Activated T-cell treated with anti-CD3 and anti-CD28 coated beads for 48 hours (primary cell): Measurements from ENCODE around the gene MORN3.

ENCODE experiments used
- DNase-seq: peaks from one replicate; pipeline ENCODE4 v3.0.0-alpha.2; 2020; ENCODE audit warnings: low read depth

Gene MORN3

DNA sequence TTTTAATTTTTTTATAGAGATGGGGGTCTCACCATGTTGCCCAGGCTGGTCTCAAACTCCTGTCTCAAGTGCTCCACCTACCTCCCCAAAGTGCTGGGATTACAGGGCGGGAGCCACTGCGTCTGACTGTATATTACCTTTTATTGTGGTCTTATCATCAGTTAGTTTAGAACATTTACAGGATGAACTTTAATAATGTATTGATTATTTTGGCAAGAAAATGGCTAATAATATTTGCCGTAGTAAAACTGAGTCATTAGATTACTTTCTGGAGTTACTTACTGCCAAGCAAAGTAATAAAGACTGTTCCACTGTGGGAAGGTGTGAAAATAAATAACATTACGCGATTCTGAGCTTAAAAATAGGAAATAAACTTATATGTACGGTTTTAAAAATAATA lies 66.7 kb downstream of the MORN3 start:
- DNase-seq: no peak

DNA sequence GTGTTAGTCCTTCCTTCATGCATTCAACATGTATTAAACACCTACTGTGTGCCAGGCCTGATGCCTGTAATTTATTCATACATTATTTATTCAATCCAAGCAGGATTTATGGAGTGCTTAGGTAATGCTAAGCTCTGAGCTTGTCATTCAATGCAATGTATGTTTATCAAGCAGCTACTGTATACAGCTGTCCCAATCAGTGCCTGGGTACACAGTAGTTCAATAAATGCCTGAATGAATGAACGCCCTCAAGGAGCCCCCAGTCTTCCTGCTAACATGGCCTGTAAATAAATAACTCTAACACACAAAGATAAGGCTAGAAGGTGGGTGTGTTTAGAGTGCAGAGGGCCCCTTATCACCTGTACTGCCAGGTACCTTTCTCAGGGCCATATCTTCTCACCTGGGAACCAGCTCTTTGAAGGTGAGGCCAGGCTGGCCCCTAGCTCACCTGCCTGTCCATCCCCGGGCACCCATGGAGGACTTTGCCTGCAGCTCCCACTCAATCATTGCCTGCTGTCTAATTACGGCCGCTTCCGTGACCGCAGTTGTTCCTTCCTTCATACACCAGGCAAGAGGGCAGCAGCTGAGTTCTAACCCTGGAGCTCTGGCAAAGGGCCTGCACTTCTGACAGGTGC lies 68.6 kb downstream of the MORN3 start:
- DNase-seq: no peak
